GM12874 (cell line): ENCODE data around the gene VAV2.

Source experiments
- CTCF ChIP-seq: IDR thresholded peaks from 2 replicates; pipeline ENCODE4 v1.5.1; 2011; ENCODE audit warnings: low read depth, mild to moderate bottlenecking, control low read depth, low read length, moderate library complexity; ENCODE audit not compliant: insufficient read depth

The VAV2 gene

GRCh38 chr9:133760713-133761290 is 231.3 kb downstream of the VAV2 start:
- no peak for TF ChIP-seq CTCF

GRCh38 chr9:133759946-133760345 is 232.2 kb downstream of the VAV2 start:
- TF ChIP-seq CTCF, result no peak

DNA sequence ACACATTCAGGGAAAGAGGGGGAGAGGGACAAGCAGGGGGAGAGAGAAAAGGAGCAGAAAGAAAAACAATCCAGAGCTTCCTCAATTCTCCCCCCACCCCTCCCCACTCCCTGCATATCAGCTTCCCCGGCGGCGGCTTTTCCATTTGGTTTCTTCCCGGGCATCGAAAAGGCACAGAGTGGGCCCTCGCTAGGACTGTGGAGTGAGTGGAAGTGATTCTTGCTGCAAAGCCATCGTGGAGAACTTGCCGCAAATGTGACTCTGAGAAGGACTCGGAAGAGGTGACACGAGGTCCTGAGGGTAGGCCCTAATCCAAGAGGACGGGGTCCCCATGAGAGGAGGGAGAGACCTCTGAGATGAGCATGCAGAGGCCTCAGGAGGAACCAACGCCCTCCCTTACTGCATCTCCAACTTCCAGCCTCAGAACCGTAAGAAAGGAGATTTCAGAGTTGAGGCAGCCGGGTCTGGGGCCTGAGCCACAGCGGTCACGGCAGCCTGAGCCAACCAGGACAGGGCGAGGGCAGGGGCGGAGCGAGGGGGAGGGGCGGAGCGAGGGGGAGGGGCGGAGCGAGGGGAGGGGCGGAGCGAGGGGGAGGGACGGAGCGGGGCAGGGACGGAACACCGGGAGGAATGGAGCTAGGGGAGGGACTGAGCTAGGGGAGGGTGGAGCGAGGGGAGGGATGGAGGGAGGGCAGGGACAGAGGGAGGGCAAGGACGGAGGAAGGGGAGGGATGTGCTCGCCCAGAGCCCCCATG is 232.8 kb downstream of the VAV2 start:
- no peak for TF ChIP-seq CTCF

DNA sequence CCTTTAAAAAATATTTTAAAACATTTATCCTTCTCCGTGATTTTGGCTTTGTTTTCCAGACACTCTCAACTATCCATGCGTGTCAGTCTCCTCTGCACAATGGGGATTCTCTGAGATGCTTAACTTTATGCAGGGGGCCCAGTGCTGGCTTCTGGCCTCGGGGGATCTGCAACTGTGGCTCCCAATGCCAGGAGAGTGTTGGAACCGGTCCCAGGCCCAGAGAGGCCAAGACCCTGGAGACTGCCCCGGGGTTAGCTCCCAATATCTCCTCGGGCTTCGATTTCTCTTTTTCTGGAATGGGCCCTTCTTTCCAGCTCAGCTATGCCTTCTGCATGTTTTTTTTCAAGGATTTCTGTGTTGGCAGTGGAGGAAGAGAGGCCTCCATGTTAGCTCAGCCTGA is 233.9 kb downstream of the VAV2 start:
- TF ChIP-seq CTCF, result no peak

DNA sequence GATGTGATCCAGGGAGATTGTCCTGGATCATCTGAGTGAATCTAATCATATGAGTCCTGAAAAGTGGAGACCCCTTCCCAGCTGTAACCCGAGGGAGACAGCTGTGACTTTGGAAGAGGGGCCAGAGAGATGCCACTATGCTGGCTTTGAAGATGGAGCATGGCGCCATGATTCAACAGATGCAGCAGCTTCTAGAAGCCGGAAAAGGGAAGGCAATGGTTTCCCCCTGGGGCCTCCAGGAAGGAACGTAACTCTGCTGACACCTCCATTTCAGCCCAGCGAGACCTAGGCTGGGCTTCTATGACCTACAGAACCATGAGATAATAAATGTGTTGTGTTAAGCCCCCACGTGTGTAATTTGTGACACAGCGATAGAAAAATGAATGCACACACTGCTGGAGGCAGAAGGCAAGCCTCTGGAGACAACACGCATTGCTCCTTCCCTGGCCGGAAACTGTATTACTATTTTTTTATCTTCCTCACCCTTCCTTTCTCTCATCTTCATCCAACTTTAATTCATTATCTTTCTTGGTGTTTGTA is 237.4 kb downstream of the VAV2 start:
- TF ChIP-seq CTCF, result no peak

DNA sequence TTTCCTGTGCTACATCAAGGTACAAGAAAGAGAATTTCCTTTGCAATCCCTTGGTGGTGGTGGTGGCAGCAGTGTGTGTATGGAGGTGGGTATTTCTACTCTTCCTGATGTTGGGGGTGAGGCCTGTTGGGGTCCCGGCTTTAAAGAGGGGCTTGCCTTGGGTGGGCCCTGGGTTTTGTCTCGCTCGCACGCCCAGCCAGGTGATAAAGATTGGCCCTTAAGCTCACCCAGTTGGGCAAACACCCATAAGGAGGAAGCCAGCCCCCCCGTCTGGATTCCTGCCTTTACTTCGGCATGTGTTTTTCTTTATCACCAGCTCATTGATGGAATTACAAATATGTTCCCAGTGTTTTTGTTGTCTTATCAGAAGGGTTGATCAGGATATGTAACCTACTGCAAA is 237.9 kb downstream of the VAV2 start:
- no peak for TF ChIP-seq CTCF

- no peak for TF ChIP-seq CTCF
Measured at GRCh38 chr9:133752739-133753446, 239.2 kb downstream of the VAV2 start.
